ENCODE results near the gene REXO5. TPM values are rescaled to one million over a fixed set of nuclear protein-coding genes. Genes with fewer than 3 reads are reported as not detected.

REXO5 gene
- total and polyA plus RNA-seq, 8 donors: 2.9 to 16.3 (median 11.9) TPM

DNA sequence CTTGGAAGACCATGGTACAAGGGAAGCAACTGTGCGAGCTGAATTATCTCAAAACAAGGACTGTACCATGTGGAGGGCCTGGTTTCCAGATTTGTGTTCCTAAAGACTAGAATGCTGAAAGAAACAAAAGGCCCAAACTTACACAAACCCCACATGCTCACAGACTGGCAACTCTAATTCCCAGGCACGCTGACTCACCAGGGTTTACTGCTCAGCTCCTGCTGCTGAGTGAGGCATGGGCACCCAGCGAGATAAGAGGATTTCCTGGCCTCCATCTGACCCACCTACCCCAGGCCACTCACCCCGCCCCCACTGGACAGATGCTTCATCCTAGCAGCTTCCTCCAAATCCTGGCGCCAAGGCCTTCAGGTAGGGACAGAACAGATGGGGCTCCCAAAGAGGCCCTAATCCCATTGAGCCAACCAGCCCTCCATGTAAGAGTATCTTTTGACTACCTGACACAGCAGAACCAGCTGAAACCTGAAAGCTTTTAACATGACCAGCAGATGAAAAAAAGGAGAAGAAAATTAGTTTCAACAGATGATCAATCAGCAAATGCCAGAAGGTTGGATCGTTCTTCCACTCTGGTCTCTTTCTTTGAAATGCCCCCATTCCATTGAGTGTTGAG is 59.9 kb downstream of the REXO5 start:
- no peak overlapping the region for H3K4me3 ChIP-seq
- H3K27ac ChIP-seq: peak overlapping the region; percentile 53 to 57
- intact Hi-C loops (cut with DNase I): no loop called here
- peak in 1 of 4 donors; percentile 61 for DNase-seq
- H3K4me1 ChIP-seq: peaks cover 50 to 62% of the 10 kb centered on the region in 2 donors
- ATAC-seq: peak; percentile 58
- TF ChIP-seq, protein P1, sequence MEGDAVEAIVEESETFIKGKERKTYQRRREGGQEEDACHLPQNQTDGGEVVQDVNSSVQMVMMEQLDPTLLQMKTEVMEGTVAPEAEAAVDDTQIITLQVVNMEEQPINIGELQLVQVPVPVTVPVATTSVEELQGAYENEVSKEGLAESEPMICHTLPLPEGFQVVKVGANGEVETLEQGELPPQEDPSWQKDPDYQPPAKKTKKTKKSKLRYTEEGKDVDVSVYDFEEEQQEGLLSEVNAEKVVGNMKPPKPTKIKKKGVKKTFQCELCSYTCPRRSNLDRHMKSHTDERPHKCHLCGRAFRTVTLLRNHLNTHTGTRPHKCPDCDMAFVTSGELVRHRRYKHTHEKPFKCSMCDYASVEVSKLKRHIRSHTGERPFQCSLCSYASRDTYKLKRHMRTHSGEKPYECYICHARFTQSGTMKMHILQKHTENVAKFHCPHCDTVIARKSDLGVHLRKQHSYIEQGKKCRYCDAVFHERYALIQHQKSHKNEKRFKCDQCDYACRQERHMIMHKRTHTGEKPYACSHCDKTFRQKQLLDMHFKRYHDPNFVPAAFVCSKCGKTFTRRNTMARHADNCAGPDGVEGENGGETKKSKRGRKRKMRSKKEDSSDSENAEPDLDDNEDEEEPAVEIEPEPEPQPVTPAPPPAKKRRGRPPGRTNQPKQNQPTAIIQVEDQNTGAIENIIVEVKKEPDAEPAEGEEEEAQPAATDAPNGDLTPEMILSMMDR (IDR thresholded peaks at IDR 0.05): no peak
- H3K36me3 ChIP-seq: peaks cover 0 to 14% of the 10 kb centered on the region in 2 donors
- H3K9me3 ChIP-seq: no peaks in the 10 kb centered on the region
- H3K27me3 ChIP-seq: no peaks in the 10 kb centered on the region

DNA sequence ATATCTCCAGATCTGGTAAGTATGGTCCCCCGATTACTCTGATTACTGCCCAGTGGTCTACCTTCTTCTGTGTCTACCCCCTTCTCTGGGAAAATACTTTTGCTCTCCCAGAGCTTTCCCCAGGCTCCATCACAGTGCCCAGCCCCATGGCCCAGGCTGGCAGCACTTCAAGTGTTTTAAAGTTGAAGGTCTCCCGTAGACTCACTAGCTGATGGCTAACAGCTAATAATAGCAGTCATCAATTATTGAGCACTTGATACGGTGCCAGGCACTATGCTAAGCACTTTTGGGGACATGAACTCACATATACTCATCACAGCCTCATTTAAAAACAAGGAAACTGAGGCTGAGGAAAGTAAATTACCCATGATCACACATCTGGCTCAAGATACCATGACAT is 60.5 kb downstream of the REXO5 start:
- H3K4me1 ChIP-seq: peaks cover 54 to 62% of the 10 kb centered on the region in 2 donors
- TF ChIP-seq, protein P1 (IDR thresholded peaks at IDR 0.05): no peak
- no peaks in the 10 kb centered on the region for H3K27me3 ChIP-seq
- intact Hi-C loops (cut with DNase I): no loop called here
- no peak for DNase-seq
- peak overlapping the region in 1 of 2 donors; percentile 53 for H3K27ac ChIP-seq
- H3K9me3 ChIP-seq: no peaks in the 10 kb centered on the region
- no peak overlapping the region for H3K4me3 ChIP-seq
- H3K36me3 ChIP-seq: peaks cover 0 to 9% of the 10 kb centered on the region in 2 donors
- no peak for ATAC-seq

DNA sequence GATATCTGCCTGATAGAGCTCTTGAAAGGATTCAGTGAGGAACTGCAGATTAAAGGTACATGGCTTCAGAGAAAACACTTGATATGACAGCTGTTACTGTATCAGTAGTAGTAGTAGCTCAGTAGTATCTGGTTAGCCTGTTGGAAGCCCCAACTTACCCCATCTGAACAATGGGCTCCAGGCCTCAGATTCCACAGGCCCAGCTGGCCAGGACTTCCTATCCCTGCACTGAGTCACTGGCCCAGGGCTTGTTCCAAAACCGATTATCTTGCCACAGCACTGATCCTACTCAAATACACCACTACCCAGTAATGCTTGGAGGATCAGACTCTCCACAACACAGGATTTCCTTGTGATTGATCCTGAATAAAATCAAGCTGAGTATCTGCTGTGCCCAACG is 61.3 kb downstream of the REXO5 start:
- H3K27ac ChIP-seq: peak overlapping the region in 1 of 2 donors; percentile 7
- H3K27me3 ChIP-seq: no peaks in the 10 kb centered on the region
- TF ChIP-seq, protein P1 (IDR thresholded peaks at IDR 0.05): no peak
- no peak for ATAC-seq
- no peak for DNase-seq
- no peaks in the 10 kb centered on the region for H3K9me3 ChIP-seq
- intact Hi-C loops (cut with DNase I): no loop called here
- no peak overlapping the region for H3K4me3 ChIP-seq
- peaks cover 57 to 68% of the 10 kb centered on the region in 2 donors for H3K4me1 ChIP-seq
- peaks cover 0 to under 1% of the 10 kb centered on the region in 2 donors for H3K36me3 ChIP-seq

DNA sequence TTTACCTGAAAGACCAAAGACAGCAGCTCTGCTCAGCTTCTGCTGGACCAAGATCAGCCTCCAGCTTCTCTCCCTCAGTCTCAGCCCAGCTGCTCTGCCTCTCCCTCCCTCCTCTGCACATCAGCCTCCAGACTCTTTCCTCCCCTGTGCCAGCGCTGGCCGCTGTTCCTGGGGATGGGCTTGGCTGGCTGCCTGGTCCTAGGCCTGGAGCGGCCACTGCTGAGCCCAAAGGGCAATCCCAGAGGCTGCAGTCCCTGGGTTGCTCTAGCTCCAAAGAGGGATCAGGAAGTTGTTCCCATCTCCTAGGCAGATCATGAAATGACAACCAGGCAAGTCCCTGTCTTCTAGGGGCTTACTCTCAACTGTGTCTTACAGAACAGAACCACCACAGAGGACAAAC is 62.6 kb downstream of the REXO5 start:
- no peaks in the 10 kb centered on the region for H3K9me3 ChIP-seq
- DNase-seq (peak; percentile 42 to 89 (median 82)), ATAC-seq (peak; percentile 91)
- peak overlapping the region in 1 of 2 donors; percentile 30 for H3K27ac ChIP-seq
- H3K4me1 ChIP-seq: peaks cover 63 to 80% of the 10 kb centered on the region in 2 donors
- TF ChIP-seq, protein P1 (IDR thresholded peaks at IDR 0.05): no peak
- H3K4me3 ChIP-seq: no peak overlapping the region
- H3K36me3 ChIP-seq: no peaks in the 10 kb centered on the region
- H3K27me3 ChIP-seq: no peaks in the 10 kb centered on the region
- intact Hi-C loops (cut with DNase I): no loop called here

DNA sequence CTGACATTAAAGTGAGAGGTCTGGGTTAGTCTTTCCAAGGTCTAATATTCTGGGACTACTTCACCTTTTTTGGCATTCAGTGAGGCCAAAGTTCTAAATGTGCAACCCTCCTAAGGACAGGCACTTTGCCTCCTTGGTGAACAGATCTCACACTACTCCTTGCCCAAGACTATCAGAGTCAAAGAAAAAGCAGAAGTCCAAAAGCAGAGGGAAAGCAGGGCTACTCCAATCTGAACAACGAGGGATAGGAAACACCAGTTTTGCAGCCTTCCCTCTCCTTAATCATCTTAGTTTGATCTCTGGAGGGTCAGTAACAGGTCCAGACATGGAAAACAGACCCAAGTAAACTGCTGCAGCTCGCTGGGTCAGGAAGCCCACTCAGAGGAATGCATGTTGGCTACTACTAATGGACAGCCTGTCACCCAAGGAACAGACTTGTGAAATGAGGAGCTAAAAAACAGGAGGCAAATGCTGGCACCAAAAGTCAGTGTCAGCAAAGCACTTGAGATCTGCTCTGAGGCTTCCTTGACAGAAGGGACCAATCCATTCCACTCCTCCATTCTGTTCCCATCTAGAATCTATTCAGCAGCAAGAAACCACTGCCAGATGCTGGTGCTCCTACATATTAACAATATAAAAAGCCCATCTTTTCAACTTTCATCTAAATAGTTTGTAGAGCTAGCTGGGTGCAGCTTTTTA is 63.9 kb downstream of the REXO5 start:
- DNase-seq: peak in 1 of 4 donors; percentile 45

More for the DNA sequence above, 63.9 kb downstream of the REXO5 start:
- Histone ChIP-seq H3K4me3 (no peak overlapping the region), H3K9me3 (no peaks in the 10 kb centered on the region), H3K27me3 (no peaks in the 10 kb centered on the region), H3K4me1 (peaks cover 59 to 90% of the 10 kb centered on the region in 2 donors), H3K36me3 (no peaks in the 10 kb centered on the region), H3K27ac (peak overlapping the region; percentile 42 to 50)
- no peak for ATAC-seq
- intact Hi-C loops (cut with DNase I): no loop called here
- TF ChIP-seq, protein P1 (IDR thresholded peaks at IDR 0.05): no peak

All from left lung (tissue), 10 donors.